GM23338 (cell line): Measurements from ENCODE around the gene POLDIP3. TPM values are rescaled to one million over a fixed set of nuclear protein-coding genes. Genes with fewer than 3 reads are reported as not detected.

Experiments
- ATAC-seq: fragments of 200-7000 bp; cut with Tn5 transposase; 3 replicates; pipeline ENCODE4 v1.9.1; 2020
- DNase-seq: peaks from one replicate; pipeline ENCODE4 v3.0.0-alpha.2; 2015; ENCODE audit warnings: low spot score
- H2AFZ ChIP-seq: fragments of 200-600 bp; sonication (generic); 2 replicates; pipeline ENCODE4 v1.8.0; 2016; ENCODE audit warnings: antibody characterized with exemption, mild to moderate bottlenecking, moderate library complexity
- H3F3A ChIP-seq: fragments of 200-600 bp; sonication (generic); replicated peaks from 2 replicates; pipeline ENCODE4 v1.8.0; 2017; ENCODE audit warnings: antibody characterized with exemption, mixed run types, low read depth
- H3K27ac ChIP-seq: fragments of 200-600 bp; sonication (generic); 2 replicates; pipeline ENCODE4 v1.6.1; 2016; ENCODE audit warnings: low read depth
- H3K27me3 ChIP-seq: fragments of 200-600 bp; sonication (generic); 2 replicates; pipeline ENCODE4 v1.8.0; 2016; ENCODE audit warnings: mild to moderate bottlenecking, mixed run types, moderate library complexity; ENCODE audit not compliant: insufficient read depth
- H3K36me3 ChIP-seq: fragments of 200-600 bp; sonication (generic); 2 replicates; pipeline ENCODE4 v1.8.0; 2016; ENCODE audit warnings: mild to moderate bottlenecking; ENCODE audit not compliant: insufficient read depth
- H3K4me1 ChIP-seq: fragments of 200-600 bp; sonication (generic); 2 replicates; pipeline ENCODE4 v1.8.0; 2016; ENCODE audit warnings: mild to moderate bottlenecking, moderate library complexity; ENCODE audit not compliant: insufficient read depth
- H3K4me2 ChIP-seq: fragments of 200-600 bp; sonication (generic); 2 replicates; pipeline ENCODE4 v1.7.1; 2017; ENCODE audit warnings: mixed run types
- H3K4me3 ChIP-seq: fragments of 200-600 bp; sonication (generic); 2 replicates; pipeline ENCODE4 v1.6.1; 2016; ENCODE audit warnings: mixed run types
- H3K79me2 ChIP-seq: fragments of 200-600 bp; sonication (generic); replicated peaks from 2 replicates; pipeline ENCODE4 v1.8.0; 2017; ENCODE audit warnings: mild to moderate bottlenecking; ENCODE audit not compliant: insufficient read depth
- H3K9me2 ChIP-seq: fragments of 200-600 bp; sonication (generic); 2 replicates; pipeline ENCODE4 v1.8.0; 2017; ENCODE audit not compliant: insufficient read depth
- H4K20me1 ChIP-seq: fragments of 200-600 bp; sonication (generic); replicated peaks from 2 replicates; pipeline ENCODE4 v1.8.0; 2017; ENCODE audit warnings: mild to moderate bottlenecking; ENCODE audit not compliant: insufficient read depth
- H3K27ac Mint-ChIP-seq: 2 replicates; pipeline ENCODE4 v1.8.0; 2020; ENCODE audit warnings: inconsistent platforms, mild to moderate bottlenecking, moderate library complexity, mixed read lengths
- H3K27me3 Mint-ChIP-seq: 3 replicates; pipeline ENCODE4 v1.8.0; 2022; ENCODE audit warnings: low read depth, mild to moderate bottlenecking, moderate library complexity, mixed read lengths, inconsistent platforms; ENCODE audit not compliant: insufficient read depth, poor library complexity
- H3K36me3 Mint-ChIP-seq: 3 replicates; pipeline ENCODE4 v1.8.0; 2021; ENCODE audit warnings: low read depth, mild to moderate bottlenecking, inconsistent platforms, moderate library complexity, mixed read lengths
- H3K4me1 Mint-ChIP-seq: 3 replicates; pipeline ENCODE4 v1.8.0; 2020; ENCODE audit warnings: mild to moderate bottlenecking, inconsistent platforms, mixed read lengths
- H3K4me3 Mint-ChIP-seq: 3 replicates; pipeline ENCODE4 v1.8.0; 2021; ENCODE audit warnings: moderate library complexity, mild to moderate bottlenecking, inconsistent platforms, mixed read lengths
- H3K9me3 Mint-ChIP-seq: 3 replicates; pipeline ENCODE4 v1.8.0; 2020; ENCODE audit warnings: moderate library complexity, mild to moderate bottlenecking, inconsistent platforms, mixed read lengths
- CREB1 ChIP-seq: fragments of 250-450 bp; sonication (Bioruptor Pico); IDR thresholded peaks from 2 replicates; pipeline ENCODE4 v1.5.0; 2020; ENCODE audit warnings: low read depth, mild to moderate bottlenecking, moderate library complexity
- EZH2 ChIP-seq: fragments of 200-600 bp; sonication (generic); IDR thresholded peaks from one replicate; pipeline ENCODE4 v1.8.0; 2017; ENCODE audit warnings: antibody characterized with exemption, mild to moderate bottlenecking, low read depth; ENCODE audit not compliant: unreplicated experiment
- EZH2phosphoT487 ChIP-seq: fragments of 200-600 bp; sonication (generic); IDR thresholded peaks from one replicate; pipeline ENCODE4 v1.8.1; 2018; ENCODE audit warnings: antibody characterized with exemption; ENCODE audit not compliant: unreplicated experiment
- JUNB ChIP-seq: IDR thresholded peaks from one replicate; pipeline ENCODE4 v1.6.1; 2016; ENCODE audit warnings: antibody characterized with exemption; ENCODE audit not compliant: unreplicated experiment
- NANOG ChIP-seq: IDR thresholded peaks from 2 replicates; pipeline ENCODE4 v1.6.1; 2016; ENCODE audit warnings: antibody characterized with exemption, borderline replicate concordance
- POLR2AphosphoS5 ChIP-seq: IDR thresholded peaks from 2 replicates; pipeline ENCODE4 v1.6.1; 2016; ENCODE audit warnings: antibody characterized with exemption, low read depth
- ZNF114 ChIP-seq: fragments of 250-450 bp; sonication (Bioruptor Pico); IDR thresholded peaks from 2 replicates; pipeline ENCODE4 v1.5.0; 2020; ENCODE audit warnings: mild to moderate bottlenecking, moderate library complexity
- ZNF331 ChIP-seq: fragments of 250-450 bp; sonication (Bioruptor Pico); IDR thresholded peaks from 2 replicates; pipeline ENCODE4 v1.5.0; 2020; ENCODE audit warnings: low read depth, mild to moderate bottlenecking, moderate library complexity
- polyA plus RNA-seq: library from polyadenylated mRNA; unstranded; fragments of >200 nt; fragmentation: Nextera tagmentation; extraction: Ambion mirVana; gene quantifications from 2 replicates; pipeline ENCODE4 v1.2.1, GENCODE V29; 2016
- total RNA-seq: library from RNA; depleted of rRNA; stranded (reverse); fragments of >200 nt; shearing (Covaris generic); gene quantifications from 2 replicates; pipeline ENCODE4 v1.2.3, GENCODE V29; 2014
- TF ChIP-seq, protein P1 (sequence below): IDR thresholded peaks from one replicate; pipeline ENCODE4 v1.6.1; 2018; ENCODE audit warnings: antibody characterized with exemption; ENCODE audit not compliant: unreplicated experiment
- TF ChIP-seq, protein P2 (sequence below), 2 experiments: fragments of 200-600 bp in 1 of 2; sonication (generic) in 1 of 2; conservative IDR thresholded peaks; 2 replicates each; pipeline versions ENCODE4 v1.5.1 to v1.6.1; 2016 to 2017; ENCODE audit warnings: antibody characterized with exemption in 2 of 2, low read depth in 2 of 2, mild to moderate bottlenecking in 2 of 2, moderate library complexity in 1 of 2
- TF ChIP-seq, protein P3 (sequence below): IDR thresholded peaks from 2 replicates; pipeline ENCODE4 v1.6.1; 2016; ENCODE audit warnings: antibody characterized with exemption

POLDIP3 gene
- total and polyA plus RNA-seq, 2 experiments from 2014 or later: 38.2 to 54.3 TPM

DNA sequence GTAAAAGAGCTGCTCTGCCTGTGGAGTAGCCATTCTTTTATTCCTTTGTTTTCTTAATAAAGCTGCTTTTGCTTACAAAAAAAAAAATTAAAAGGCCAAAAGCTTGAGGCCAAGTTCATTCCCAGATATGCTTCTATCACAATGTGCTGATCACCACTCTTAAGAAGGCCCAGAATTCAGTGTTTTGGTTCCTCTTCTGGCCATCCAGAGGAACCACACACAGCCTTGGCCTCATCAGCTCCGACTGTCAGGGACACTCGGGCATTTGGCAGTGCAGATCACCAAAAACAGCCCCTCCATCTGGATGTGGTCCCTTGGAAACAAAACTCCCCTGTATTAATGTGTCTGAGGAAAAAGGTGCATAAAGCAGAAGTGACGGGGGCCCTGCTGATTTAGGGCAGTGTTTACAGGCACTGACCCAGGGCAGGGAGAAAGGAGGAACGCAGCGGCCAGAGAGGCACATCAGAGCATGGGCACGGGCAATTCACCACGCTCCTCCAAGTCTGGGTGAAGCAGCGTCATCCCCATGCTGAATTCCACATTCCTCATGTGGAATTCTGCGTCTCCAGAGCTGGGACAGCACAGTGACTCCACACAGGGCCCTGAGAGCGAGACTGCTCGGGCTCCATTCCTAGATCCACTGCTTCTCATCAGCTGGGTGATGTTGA, 17.7 kb downstream of the POLDIP3 start (continued):
- TF ChIP-seq, protein P1, sequence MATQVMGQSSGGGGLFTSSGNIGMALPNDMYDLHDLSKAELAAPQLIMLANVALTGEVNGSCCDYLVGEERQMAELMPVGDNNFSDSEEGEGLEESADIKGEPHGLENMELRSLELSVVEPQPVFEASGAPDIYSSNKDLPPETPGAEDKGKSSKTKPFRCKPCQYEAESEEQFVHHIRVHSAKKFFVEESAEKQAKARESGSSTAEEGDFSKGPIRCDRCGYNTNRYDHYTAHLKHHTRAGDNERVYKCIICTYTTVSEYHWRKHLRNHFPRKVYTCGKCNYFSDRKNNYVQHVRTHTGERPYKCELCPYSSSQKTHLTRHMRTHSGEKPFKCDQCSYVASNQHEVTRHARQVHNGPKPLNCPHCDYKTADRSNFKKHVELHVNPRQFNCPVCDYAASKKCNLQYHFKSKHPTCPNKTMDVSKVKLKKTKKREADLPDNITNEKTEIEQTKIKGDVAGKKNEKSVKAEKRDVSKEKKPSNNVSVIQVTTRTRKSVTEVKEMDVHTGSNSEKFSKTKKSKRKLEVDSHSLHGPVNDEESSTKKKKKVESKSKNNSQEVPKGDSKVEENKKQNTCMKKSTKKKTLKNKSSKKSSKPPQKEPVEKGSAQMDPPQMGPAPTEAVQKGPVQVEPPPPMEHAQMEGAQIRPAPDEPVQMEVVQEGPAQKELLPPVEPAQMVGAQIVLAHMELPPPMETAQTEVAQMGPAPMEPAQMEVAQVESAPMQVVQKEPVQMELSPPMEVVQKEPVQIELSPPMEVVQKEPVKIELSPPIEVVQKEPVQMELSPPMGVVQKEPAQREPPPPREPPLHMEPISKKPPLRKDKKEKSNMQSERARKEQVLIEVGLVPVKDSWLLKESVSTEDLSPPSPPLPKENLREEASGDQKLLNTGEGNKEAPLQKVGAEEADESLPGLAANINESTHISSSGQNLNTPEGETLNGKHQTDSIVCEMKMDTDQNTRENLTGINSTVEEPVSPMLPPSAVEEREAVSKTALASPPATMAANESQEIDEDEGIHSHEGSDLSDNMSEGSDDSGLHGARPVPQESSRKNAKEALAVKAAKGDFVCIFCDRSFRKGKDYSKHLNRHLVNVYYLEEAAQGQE: no peak
- no peak for TF ChIP-seq ZNF114 (CRISPR knock-in tag)
- TF ChIP-seq EZH2phosphoT487: no peak
- TF ChIP-seq POLR2AphosphoS5: no peak
- no peak for TF ChIP-seq CREB1 (CRISPR knock-in tag)

DNA sequence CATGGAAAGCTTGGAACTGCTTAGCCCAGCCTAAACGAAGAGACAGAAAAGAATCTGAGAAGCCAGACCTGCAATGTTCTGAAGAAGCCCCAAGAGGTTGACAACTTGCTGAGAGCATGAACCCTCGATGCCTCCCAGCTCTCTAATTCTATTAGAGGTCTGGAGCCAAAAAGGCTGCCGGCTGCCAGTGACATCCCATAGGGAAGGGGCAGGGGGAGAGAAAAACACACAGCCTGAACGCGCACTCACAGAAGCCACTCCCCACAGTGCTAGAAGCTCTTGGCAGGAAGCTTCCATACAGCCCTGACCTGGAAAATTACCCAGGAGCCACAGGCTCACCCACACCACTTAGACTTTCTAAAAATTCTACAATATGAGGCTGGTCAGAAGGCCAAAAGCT, 18.3 kb downstream of the POLDIP3 start:
- Histone ChIP-seq H3F3A (no peaks in the 10 kb centered on the region; the same call in 1 of the 2 replicates), H4K20me1 (peaks cover 35% of the 10 kb centered on the region), H3K4me1 (no peaks in the 10 kb centered on the region), H3K36me3 (peaks cover 59% of the 10 kb centered on the region), H3K27me3 (no peaks in the 10 kb centered on the region), H3K9me2 (no peaks in the 10 kb centered on the region), H2AFZ (no peak overlapping the region), H3K27ac (no peak overlapping the region), H3K79me2 (peaks cover 19% of the 10 kb centered on the region), H3K4me3 (no peak overlapping the region), H3K4me2 (no peak overlapping the region)
- ATAC-seq (no peak), DNase-seq (no peak)
- Mint-ChIP-seq H3K27me3 (peaks cover 3% of the 10 kb centered on the region), H3K27ac (no peak overlapping the region), H3K36me3 (peaks cover 95% of the 10 kb centered on the region), H3K4me1 (no peaks in the 10 kb centered on the region), H3K9me3 (no peaks in the 10 kb centered on the region), H3K4me3 (no peak overlapping the region)
- no peak for TF ChIP-seq EZH2phosphoT487
- TF ChIP-seq, protein P2, sequence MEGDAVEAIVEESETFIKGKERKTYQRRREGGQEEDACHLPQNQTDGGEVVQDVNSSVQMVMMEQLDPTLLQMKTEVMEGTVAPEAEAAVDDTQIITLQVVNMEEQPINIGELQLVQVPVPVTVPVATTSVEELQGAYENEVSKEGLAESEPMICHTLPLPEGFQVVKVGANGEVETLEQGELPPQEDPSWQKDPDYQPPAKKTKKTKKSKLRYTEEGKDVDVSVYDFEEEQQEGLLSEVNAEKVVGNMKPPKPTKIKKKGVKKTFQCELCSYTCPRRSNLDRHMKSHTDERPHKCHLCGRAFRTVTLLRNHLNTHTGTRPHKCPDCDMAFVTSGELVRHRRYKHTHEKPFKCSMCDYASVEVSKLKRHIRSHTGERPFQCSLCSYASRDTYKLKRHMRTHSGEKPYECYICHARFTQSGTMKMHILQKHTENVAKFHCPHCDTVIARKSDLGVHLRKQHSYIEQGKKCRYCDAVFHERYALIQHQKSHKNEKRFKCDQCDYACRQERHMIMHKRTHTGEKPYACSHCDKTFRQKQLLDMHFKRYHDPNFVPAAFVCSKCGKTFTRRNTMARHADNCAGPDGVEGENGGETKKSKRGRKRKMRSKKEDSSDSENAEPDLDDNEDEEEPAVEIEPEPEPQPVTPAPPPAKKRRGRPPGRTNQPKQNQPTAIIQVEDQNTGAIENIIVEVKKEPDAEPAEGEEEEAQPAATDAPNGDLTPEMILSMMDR (conservative IDR thresholded peaks at IDR 0.05; ENCODE audit: low read depth in 2 of 2): no peak
- TF ChIP-seq CREB1 (CRISPR knock-in tag): no peak
- TF ChIP-seq POLR2AphosphoS5: no peak
- TF ChIP-seq NANOG: no peak
- TF ChIP-seq ZNF331: no peak
- TF ChIP-seq, protein P3, sequence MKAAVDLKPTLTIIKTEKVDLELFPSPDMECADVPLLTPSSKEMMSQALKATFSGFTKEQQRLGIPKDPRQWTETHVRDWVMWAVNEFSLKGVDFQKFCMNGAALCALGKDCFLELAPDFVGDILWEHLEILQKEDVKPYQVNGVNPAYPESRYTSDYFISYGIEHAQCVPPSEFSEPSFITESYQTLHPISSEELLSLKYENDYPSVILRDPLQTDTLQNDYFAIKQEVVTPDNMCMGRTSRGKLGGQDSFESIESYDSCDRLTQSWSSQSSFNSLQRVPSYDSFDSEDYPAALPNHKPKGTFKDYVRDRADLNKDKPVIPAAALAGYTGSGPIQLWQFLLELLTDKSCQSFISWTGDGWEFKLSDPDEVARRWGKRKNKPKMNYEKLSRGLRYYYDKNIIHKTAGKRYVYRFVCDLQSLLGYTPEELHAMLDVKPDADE: no peak
- no peak for TF ChIP-seq EZH2
- no peak for TF ChIP-seq JUNB
- no peak for TF ChIP-seq ZNF114 (CRISPR knock-in tag)
- TF ChIP-seq, protein P1: no peak
